Measurements from ENCODE around the gene TGFB3.

DNA sequence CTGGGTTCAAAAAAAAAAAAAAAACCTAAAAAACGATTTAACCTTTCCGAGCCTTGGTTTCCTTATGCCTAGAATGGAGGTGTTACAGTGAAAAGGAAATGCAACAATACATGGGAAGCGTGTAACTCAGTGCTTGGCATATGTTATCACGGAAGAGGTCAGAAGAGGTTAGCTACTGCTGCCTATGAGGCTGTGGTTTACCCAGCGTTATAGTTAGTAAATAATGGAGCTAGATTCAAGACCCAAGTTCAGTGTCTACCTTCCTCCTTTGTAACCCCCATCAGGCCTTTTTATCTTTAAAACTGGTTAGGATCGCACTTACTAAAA lies 4.6 kb upstream of the TGFB3 start:
- no peak for TF ChIP-seq CTCF (optimal IDR thresholded peaks at IDR 0.05 in 1 of 3, IDR thresholded peaks at IDR 0.05 in 1 of 3, conservative IDR thresholded peaks at IDR 0.05 in 1 of 3; ENCODE audit: extremely low read depth in 1 of 3, insufficient read depth in 2 of 3, low read length in 3 of 3)
- no peak for TF ChIP-seq EZH2 (IDR thresholded peaks at IDR 0.05; ENCODE audit: low read length)
